ENCODE data around the gene MSTN.

GRCh38 chr2:190110699-190111098 is 48.2 kb upstream of the MSTN start:
- TF ChIP-seq CTCF (IDR thresholded peaks at IDR 0.05; ENCODE audit: poor library complexity) (no peak), EZH2phosphoT487 (IDR thresholded peaks at IDR 0.05; ENCODE audit: low read depth, severe bottlenecking, unreplicated experiment) (no peak), EZH2 (IDR thresholded peaks at IDR 0.05; ENCODE audit: borderline replicate concordance) (no peak)

Measured in hepatocyte (in vitro differentiated cells).